ENCODE results near the gene FLVCR2. TPM values are rescaled to one million over a fixed set of nuclear protein-coding genes. Genes with fewer than 3 reads are reported as not detected.

The FLVCR2 gene
- total and polyA plus RNA-seq, 2 of the 13 experiments (the other 11 are each of a cell fraction or from before 2014, with no cell fraction given) = 9.9 to 10.5 TPM

- peak; percentile 38; the same call in 1 of the 2 replicates for TF ChIP-seq GATAD2A (CRISPR knock-in tag; IDR thresholded peaks at IDR 0.05)
- TF ChIP-seq ZNF577 (CRISPR knock-in tag; IDR thresholded peaks at IDR 0.05; ENCODE audit: borderline replicate concordance, low read depth) = no peak
- TF ChIP-seq MLLT10 (CRISPR knock-in tag; IDR thresholded peaks at IDR 0.05) = no peak
- TF ChIP-seq, protein P1, sequence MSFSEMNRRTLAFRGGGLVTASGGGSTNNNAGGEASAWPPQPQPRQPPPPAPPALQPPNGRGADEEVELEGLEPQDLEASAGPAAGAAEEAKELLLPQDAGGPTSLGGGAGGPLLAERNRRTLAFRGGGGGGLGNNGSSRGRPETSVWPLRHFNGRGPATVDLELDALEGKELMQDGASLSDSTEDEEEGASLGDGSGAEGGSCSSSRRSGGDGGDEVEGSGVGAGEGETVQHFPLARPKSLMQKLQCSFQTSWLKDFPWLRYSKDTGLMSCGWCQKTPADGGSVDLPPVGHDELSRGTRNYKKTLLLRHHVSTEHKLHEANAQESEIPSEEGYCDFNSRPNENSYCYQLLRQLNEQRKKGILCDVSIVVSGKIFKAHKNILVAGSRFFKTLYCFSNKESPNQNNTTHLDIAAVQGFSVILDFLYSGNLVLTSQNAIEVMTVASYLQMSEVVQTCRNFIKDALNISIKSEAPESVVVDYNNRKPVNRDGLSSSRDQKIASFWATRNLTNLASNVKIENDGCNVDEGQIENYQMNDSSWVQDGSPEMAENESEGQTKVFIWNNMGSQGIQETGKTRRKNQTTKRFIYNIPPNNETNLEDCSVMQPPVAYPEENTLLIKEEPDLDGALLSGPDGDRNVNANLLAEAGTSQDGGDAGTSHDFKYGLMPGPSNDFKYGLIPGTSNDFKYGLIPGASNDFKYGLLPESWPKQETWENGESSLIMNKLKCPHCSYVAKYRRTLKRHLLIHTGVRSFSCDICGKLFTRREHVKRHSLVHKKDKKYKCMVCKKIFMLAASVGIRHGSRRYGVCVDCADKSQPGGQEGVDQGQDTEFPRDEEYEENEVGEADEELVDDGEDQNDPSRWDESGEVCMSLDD (CRISPR knock-in tag; IDR thresholded peaks at IDR 0.05; ENCODE audit: borderline replicate concordance) = no peak
- TF ChIP-seq CTCF (CRISPR knock-in tag; IDR thresholded peaks at IDR 0.05) = peak; percentile 94
- no peak for TF ChIP-seq FOSL1 (CRISPR knock-in tag; IDR thresholded peaks at IDR 0.05; ENCODE audit: borderline replicate concordance)
- TF ChIP-seq TFE3 (CRISPR knock-in tag; IDR thresholded peaks at IDR 0.05) = peak; percentile 13; the same call in 1 of the 2 replicates
- TF ChIP-seq KDM4B (CRISPR knock-in tag; IDR thresholded peaks at IDR 0.05) = peak; percentile 47; the same call in 1 of the 2 replicates
- no peak for TF ChIP-seq KIAA2018 (CRISPR knock-in tag; IDR thresholded peaks at IDR 0.05; ENCODE audit: borderline replicate concordance)
- TF ChIP-seq FOSL2 (CRISPR knock-in tag; IDR thresholded peaks at IDR 0.05) = peak; percentile 36; the same call in 1 of the 2 replicates
- TF ChIP-seq, protein P2, sequence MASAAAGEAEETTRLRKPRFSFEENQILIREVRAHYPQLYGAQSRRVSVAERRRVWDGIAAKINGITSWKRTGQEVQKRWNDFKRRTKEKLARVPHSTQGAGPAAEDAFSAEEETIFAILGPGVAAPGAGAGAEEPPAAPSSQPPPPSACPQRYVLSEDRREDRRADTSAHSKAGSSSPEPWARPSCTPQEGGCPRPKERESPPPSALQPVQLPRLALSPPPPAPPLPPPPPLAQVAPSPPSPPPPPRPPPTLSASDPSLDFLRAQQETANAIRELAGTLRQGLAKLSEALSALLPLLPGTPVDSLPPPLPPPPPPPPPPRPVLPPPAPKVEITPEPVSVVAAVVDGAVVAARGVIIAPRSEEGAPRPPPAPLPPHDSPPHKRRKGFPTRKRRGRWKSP (CRISPR knock-in tag; IDR thresholded peaks at IDR 0.05) = no peak
- no peak for TF ChIP-seq SMARCE1 (IDR thresholded peaks at IDR 0.05; ENCODE audit: borderline replicate concordance)
- no peak for TF ChIP-seq RELA (CRISPR knock-in tag; IDR thresholded peaks at IDR 0.05)
Observed at GRCh38 chr14:75577729-75578101, 705 bp upstream of the FLVCR2 start (continued).

Data from HepG2 (cell line).